Kidney tubule cell (primary cell): ENCODE results near the gene ATF6.

Source experiments
- DNase-seq: peaks from one replicate; pipeline ENCODE4 v3.0.0-alpha.2; 2018; ENCODE audit warnings: low spot score

ATF6 gene

GRCh38 chr1:161999301-162000052 is 233.4 kb downstream of the ATF6 start:
- DNase-seq: peak; percentile 3

- DNase-seq: no peak
Observed at GRCh38 chr1:162000053-162000420, 233.9 kb downstream of the ATF6 start.

GRCh38 chr1:162003061-162003829 is 237.1 kb downstream of the ATF6 start:
- peak; percentile 85 for DNase-seq

GRCh38 chr1:162003830-162004215 is 237.7 kb downstream of the ATF6 start:
- DNase-seq: peak; percentile 76

- no peak for DNase-seq
Observed at GRCh38 chr1:162004441-162004950, 238.4 kb downstream of the ATF6 start.

GRCh38 chr1:162006081-162006480 is 240.0 kb downstream of the ATF6 start:
- no peak for DNase-seq

- no peak for DNase-seq
Observed at GRCh38 chr1:162007466-162007865, 241.3 kb downstream of the ATF6 start.

GRCh38 chr1:162008799-162009198 is 242.7 kb downstream of the ATF6 start:
- no peak for DNase-seq

GRCh38 chr1:162009501-162010174 is 243.5 kb downstream of the ATF6 start:
- no peak for DNase-seq

GRCh38 chr1:162010175-162010506 is 244.0 kb downstream of the ATF6 start:
- no peak for DNase-seq

GRCh38 chr1:162011337-162012012 is 245.4 kb downstream of the ATF6 start:
- DNase-seq: no peak

- no peak for DNase-seq
Observed at GRCh38 chr1:162013289-162013688, 247.2 kb downstream of the ATF6 start.
